Midbrain (tissue), 1 donor: ENCODE measurements around the gene PTPRM.

ENCODE experiments used
- DNase-seq: peaks from one replicate; lab custom pipeline; 2025; lab: John Stamatoyannopoulos, UW

Gene PTPRM

GRCh38 chr18:7567474-7568425, 634 bp downstream of the PTPRM start:
- DNase-seq: peak; percentile 42

DNA sequence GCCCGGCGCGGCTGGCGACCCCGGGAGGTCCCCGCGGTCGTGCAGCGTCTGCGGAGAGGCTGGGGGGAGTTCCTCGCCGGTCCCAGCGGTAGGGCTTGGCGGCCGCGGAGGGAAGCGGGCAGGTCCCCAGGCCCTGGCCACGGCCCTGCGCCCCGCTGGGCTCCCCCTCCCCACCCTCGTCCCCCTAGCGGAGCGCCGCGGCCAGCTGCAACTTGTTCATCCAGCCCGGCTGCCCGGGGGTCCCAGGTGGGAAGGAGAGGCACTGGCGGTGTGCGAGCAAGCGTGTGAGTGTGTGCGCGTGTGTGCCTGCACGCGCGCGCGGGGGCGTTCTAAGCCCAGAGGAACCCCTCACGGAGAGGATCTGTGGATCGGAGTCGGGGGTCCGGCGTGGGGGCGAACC, 1.3 kb downstream of the PTPRM start:
- peak; percentile 23 for DNase-seq

- DNase-seq: no peak
Measured at GRCh38 chr18:7571626-7572025, 4.5 kb downstream of the PTPRM start.

DNA sequence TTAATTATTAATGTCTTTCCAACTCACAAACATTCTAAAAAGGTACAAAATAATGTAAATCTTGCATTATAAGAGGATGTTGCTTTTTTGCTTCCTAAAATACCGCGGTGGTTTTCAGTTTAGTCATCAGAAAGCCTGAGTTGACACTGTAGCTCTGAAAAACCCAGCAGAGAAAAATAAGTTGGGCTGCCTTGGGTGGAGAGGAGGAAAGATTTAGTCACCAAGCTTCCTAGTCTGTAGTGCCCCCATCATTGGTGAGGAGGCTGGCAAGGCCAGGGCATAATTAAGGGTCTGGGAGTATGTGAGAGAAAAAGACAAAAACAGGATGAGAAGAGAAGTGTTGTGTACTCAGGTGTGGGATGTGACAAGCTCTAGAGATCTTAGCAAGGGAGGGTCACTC, 5.7 kb downstream of the PTPRM start:
- no peak for DNase-seq

DNA sequence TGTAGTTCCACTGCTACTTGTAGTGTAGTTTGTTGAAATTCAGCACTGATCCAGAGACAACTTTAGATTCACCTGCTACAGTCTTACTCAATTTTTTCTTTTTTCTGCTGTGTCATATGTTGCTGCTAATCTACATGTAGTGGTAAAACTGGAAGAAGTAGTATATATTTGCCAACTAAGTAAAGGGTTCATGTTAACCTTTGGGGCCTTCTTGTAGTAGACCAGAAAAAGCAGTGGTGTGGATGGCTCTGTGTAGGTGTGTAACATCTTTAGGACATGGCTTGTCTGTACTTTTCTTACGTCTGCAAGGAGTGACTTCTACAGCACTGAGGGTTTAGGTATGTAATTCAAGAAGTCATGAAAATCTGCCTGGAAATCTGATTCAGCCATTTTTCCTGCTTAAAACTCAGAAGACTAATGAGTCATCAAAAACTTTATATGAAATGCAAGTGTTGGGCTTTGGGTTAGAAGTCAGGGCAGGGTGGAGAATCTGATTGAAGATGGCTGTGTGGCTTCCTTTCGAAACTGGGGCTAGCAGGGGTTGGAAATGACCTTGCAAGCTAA, 8.4 kb downstream of the PTPRM start:
- no peak for DNase-seq

DNA sequence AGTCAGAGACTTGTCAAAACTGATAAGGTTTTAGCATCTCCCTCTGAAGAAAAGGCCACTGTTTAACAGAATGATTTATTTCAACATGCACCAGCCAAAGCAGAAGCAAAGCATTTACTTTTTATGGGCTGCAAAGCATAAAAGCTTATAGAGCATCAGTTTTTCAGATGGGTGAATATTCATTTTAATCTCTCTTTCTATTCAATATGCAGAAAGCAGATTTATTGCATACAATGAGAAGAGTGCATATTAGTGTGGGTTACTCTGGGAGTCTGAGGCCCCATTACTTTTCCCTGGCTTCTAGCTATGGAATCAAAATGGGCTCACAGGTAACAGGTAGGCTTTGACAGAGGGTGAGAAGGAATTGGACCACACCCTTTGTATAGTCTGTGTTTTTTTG, 9.0 kb downstream of the PTPRM start:
- DNase-seq: no peak

- DNase-seq: no peak
Measured at GRCh38 chr18:7576685-7577084, 9.6 kb downstream of the PTPRM start.

- no peak for DNase-seq
Measured at GRCh38 chr18:7577706-7578105, 10.6 kb downstream of the PTPRM start.

DNA sequence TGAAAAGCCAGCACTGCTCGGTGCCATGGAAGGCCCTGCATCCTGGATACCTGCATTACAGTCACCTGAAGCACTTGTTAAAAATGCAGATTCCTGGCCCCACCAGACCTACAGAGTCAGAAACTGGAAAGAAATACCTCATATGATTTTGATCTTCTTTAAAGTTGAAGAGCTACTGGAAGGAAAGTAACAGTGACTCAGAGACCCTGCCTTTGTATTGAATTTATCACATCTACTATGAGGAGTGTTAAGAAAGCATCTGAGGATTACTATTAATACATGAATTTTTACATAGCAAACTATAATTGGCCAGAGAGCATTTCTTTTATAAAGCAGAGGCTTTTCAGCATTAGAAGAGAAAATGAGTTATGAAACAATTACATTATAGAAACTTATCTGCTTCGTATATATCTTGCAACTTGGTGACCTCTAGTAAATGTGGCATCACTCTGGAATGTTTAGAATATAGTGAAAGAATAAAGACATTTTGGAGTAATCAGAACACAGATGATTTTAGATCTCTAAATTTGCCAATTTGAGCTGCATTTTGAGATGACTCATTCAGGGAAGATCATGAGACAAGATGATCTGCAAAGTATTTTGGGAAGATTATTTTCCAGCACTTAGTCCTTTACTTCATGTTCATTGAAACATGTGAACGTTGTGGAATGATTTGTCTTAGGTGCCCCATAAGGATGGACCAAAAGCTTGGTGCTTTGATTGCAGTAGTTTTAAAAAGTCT, 12.2 kb downstream of the PTPRM start:
- DNase-seq: no peak

DNA sequence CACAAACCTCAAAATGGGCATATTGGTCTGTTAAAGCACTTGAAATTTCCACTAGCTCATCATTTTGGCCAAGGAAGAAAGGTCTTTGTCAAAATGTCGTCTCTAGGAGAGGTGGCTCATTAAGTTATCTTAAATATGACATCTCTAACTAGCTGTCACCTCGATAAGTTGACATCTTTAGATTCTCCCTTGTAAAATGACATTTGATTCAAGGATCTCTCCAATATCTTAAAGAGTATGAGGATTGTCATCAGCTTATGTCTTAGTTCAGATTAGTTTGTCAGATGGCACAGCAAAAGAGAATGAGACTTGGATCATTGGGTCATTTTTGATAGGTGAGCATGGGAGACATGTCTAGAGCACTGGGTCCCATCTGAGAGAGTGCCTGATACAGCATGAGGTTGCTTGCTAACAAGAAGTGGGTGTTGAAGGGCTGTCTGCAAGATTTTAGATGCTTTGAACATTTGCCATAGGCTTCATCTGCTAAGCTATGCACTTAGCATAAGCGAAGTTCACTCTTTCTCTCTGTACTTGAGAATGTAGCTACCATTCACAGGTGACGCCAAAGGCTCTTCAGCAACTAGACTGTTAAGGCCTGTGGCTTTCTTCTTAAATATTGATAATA, 12.9 kb downstream of the PTPRM start:
- DNase-seq: no peak

DNA sequence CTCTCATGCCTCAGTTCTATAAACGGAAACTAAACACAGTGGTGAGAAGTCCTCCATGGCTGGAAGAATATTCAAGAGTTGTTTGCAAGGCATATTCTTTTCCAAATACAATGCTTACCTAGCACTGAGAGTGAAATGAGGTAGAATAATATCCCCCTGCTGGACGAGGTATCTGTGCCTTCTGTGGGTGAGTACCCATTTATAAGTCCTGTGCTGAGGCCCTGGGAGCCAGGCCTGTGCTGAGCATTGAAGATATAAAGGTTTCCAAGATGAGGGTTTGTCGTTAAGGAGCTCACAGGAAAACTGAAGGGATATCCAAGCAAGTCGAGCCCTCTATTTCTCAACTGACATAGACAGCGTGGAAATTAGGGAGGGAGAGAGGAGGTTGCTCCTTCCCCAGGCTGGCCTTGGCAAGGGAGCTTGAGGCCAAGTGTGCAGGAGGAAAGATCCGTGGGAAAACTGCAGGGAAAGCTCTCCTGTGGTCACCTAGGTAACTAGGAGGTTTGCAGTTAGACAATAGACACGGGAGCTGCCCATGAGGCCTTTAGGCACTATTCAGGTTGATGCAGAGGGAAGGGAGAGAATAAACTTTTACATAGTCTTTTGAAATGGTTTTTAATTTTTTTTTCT, 17.6 kb downstream of the PTPRM start:
- DNase-seq: no peak

GRCh38 chr18:7585276-7585670, 18.2 kb downstream of the PTPRM start:
- no peak for DNase-seq

GRCh38 chr18:7586379-7586778, 19.3 kb downstream of the PTPRM start:
- no peak for DNase-seq

DNA sequence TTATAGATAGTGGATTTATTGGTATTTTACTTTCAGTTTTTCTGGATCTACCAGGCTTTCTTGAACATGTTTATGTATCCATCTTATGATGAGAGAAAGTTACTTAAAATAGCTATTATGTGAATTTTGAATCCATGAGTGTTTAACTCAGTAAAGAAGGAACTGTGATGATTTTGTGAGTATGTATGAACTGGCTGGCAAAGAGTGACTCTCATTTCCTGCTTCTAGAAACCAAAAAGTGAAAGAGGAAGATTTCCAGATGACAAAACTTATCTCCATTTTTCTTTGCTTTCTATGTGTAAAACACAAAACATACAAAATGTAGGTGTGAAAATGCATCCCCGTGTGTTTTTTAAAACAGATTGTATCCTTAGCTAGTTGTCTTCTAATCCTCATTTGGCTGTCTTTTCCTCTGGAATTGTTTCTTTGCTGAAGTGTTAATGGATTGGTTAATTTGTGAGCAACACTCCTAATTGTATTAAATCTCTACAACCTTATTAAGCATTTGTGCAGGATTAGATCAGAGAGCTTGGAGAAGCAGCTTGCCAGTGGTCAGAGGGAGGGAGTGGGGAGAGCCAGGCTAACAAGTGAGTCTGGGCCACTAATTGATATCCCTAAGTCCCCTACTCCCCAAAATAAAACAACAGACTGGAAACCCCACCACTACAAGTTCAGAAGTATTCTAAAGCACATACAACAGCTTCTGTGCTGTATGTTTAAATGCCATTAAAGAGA, 23.9 kb downstream of the PTPRM start:
- no peak for DNase-seq

DNA sequence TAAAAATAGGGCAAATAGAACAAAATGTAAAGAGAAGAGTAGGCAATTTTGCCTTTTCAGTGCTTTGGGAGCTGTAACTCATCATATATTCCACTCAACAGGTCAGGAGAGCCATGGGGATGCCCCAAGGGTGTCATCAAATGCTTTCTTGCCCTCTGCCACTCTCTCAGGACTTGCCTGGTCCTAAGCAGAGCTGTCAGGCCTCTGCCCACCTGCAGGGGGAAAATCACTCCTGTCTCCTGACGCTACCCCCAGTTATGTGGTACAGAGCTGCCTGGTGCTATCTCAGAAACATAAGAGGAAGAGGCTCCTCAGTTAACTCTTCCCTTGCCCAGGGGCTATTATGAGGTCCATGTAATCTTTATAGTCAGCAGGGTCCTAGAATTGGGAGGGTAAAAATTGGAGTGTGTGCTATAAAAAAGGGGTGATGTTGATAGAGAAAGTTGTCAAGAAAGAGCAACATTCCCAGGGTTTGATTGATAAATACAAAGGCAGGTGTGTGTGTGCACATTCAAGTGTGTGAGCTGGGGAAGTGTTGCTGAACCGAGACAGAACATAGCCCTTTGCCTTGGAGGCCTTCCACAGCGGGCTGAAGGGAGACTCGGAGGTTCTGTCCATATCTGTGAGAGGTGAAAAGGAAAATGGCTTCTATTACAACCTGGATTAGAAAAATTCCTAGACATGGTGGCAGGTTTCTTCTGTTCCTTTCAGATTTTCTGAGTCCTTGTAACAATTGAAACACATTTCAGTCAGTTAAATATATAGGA, 25.4 kb downstream of the PTPRM start:
- no peak for DNase-seq

DNA sequence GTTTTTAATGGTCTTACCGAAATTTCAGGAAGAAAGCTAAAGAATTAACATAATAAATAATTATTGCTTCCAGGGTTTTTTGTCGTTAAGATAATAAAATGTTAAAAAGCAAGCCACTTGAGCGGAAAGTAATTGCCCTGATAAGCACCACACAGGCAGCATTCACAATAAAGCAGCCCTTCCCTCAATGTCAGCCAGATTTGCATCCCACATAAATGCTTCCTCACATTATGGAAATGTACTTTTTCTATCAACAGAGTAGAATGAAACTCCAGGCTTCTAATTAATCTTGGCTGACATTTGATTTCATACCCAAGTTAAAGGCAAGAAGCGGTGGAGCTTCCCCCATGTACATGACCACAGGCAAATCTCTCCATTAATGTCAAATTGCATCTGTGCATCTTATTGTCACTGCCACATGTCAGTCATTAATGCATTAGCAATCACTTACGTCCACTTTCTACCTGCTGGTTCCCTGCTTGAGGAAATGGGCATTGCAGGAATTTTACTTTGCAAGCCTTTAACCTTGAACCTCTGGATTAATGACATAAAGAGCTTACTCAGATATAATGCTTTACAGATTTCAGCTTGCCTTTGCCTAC, 26.2 kb downstream of the PTPRM start:
- no peak for DNase-seq

DNA sequence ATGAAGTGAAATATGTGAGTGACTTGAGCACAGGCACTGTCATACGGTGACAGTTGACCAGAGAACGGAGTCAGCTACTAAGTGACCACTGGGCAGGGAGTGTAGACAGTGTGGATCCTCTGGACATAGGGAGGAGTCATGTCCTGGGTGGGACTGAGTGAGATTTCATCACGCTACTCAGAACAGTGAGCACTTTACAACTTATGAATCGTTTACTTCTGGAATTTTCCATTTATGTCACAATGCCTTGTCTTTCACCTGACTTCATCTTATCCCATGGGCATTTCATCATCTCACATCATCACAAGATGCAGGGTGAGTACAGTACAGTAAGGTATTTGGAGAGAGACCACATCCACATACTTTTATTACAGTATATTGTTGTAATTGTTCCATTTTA, 29.0 kb downstream of the PTPRM start:
- no peak for DNase-seq

- no peak for DNase-seq
Measured at GRCh38 chr18:7597500-7597899, 30.4 kb downstream of the PTPRM start.

DNA sequence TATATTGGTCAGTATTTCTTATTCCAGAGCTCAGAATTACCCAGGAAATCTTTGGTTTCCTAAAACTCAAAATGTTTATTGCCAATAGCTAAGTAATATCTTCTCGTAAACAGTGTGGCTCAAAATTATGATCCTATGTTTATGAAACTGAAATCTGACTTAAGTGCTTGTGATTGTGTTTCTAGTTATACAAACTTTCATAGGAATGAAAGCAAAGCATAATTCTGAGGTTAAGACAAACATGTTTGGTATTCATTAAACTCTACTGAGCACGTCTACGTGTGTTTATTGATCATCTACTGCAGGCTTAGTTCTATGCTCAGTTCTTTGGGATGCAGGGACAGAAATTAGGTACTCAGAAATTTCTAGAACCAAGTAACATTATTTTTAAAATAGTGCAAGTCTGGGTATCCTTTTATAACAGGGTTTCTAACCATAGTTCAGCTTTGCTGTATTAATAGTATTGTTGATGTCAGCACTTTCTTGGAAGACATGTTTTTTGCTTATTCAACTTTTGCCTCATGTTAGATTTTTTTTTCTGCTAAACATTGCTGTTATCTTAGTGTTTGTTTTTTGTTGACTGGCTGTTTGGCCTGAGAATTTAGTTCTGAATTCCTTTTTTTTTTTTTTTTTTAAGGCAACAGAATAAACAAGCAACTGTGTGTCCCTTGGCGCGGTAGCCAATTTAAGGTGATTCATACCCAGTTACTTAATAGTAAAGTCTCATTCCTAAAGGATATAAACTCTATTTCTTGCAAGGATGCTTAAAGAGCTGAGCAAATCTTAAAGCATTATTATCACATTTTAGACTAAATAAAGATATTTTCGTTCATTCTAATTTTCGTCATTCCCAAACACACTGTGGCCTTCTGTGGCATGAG, 31.3 kb downstream of the PTPRM start:
- DNase-seq: no peak
